Esophagus muscularis mucosa (tissue), 4 donors: Measurements from ENCODE around the gene SMARCAD1.

Source experiments
- CTCF ChIP-seq, 3 experiments: fragments of 200-600 bp in 2 of 3; fragments of 450-650 bp in 1 of 3; sonication (generic) in 2 of 3; IDR thresholded peaks; one replicate each; pipeline ENCODE4 v1.5.1; 2017 to 2019; ENCODE audit warnings: antibody characterized with exemption in 3 of 3, mild to moderate bottlenecking in 2 of 3, moderate library complexity in 1 of 3
- EP300 ChIP-seq: sonication (generic); formaldehyde crosslinking; IDR thresholded peaks from one replicate; pipeline ENCODE4 v1.6.1; 2017; ENCODE audit warnings: antibody characterized with exemption
- POLR2A ChIP-seq: fragments of 450-650 bp; IDR thresholded peaks from one replicate; pipeline ENCODE4 v1.6.1; 2017; ENCODE audit warnings: antibody characterized with exemption, moderate library complexity, mild to moderate bottlenecking, low read depth
- POLR2AphosphoS5 ChIP-seq, 2 donors: sonication (generic); formaldehyde crosslinking; IDR thresholded peaks; one replicate each; pipeline ENCODE4 v1.6.1; 2017; ENCODE audit warnings: antibody characterized with exemption in 2 of 2

- TF ChIP-seq CTCF (IDR thresholded peaks at IDR 0.05) (no peak), POLR2A (no peak), POLR2AphosphoS5 (IDR thresholded peaks at IDR 0.05) (no peak), EP300 (no peak)
Observed at GRCh38 chr4:94240384-94240783, 32.7 kb downstream of the SMARCAD1 start.
